NB4 (cell line): ENCODE results near the gene INCENP.

Experiments
- MYC ChIP-seq: IDR thresholded peaks from 2 replicates; pipeline ENCODE4 v1.6.1; 2011; ENCODE audit warnings: low read depth, low read length
- POLR2A ChIP-seq: IDR thresholded peaks from 2 replicates; pipeline ENCODE4 v1.6.1; 2011; ENCODE audit warnings: mild to moderate bottlenecking; ENCODE audit not compliant: insufficient read length; ENCODE audit errors: extremely low read depth
- TF ChIP-seq, protein P1 (sequence below): IDR thresholded peaks from one replicate; pipeline ENCODE4 v1.5.1; 2012; ENCODE audit warnings: low read depth, low read length
- TF ChIP-seq, protein P2 (sequence below): IDR thresholded peaks from 2 replicates; pipeline ENCODE4 v1.6.1; 2011; ENCODE audit warnings: low read depth, low read length

DNA sequence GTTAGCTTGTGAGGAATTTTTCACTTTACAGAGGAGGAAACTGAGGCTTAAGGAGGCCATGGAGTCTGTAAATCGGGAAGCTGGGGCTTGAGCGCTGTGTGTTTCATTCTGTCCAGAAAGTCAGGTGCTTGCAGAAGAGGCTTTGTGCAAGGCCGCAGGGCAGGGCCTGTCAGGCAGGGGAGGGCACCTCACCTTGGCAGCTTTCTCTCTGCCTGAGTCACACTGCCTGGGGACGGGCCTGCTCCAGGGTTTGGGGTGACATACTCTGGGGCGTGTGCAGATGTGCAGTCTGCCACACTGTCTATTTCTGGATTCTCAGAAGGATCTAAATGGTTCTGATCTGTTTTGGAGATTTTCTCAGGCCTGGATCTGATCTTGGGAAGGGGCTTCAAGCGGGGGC is 8.4 kb downstream of the INCENP start:
- TF ChIP-seq POLR2A = no peak
- TF ChIP-seq, protein P1, sequence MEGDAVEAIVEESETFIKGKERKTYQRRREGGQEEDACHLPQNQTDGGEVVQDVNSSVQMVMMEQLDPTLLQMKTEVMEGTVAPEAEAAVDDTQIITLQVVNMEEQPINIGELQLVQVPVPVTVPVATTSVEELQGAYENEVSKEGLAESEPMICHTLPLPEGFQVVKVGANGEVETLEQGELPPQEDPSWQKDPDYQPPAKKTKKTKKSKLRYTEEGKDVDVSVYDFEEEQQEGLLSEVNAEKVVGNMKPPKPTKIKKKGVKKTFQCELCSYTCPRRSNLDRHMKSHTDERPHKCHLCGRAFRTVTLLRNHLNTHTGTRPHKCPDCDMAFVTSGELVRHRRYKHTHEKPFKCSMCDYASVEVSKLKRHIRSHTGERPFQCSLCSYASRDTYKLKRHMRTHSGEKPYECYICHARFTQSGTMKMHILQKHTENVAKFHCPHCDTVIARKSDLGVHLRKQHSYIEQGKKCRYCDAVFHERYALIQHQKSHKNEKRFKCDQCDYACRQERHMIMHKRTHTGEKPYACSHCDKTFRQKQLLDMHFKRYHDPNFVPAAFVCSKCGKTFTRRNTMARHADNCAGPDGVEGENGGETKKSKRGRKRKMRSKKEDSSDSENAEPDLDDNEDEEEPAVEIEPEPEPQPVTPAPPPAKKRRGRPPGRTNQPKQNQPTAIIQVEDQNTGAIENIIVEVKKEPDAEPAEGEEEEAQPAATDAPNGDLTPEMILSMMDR = no peak
- TF ChIP-seq MYC = no peak
- TF ChIP-seq, protein P2, sequence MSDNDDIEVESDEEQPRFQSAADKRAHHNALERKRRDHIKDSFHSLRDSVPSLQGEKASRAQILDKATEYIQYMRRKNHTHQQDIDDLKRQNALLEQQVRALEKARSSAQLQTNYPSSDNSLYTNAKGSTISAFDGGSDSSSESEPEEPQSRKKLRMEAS = no peak
